Measurements from ENCODE around the gene IGFBP5.

IGFBP5 gene

GRCh38 chr2:216644842-216645635 lies 50.3 kb downstream of the IGFBP5 start:
- Histone ChIP-seq H3K9me3 (ENCODE audit: insufficient read depth, low read length) (no peaks in the 10 kb centered on the region), H3K9ac (ENCODE audit: low read length) (no peak overlapping the region), H3K36me3 (ENCODE audit: low read length) (no peaks in the 10 kb centered on the region), H3K4me3 (ENCODE audit: insufficient read depth, low read length, poor library complexity, severe bottlenecking) (no peak overlapping the region), H3K79me2 (ENCODE audit: insufficient read depth, low read length) (no peaks in the 10 kb centered on the region), H3F3A (ENCODE audit: insufficient read depth) (no peaks in the 10 kb centered on the region), H3K27ac (ENCODE audit: low read depth, low read length) (no peak overlapping the region), H3K4me2 (ENCODE audit: low read depth, low read length, poor library complexity, severe bottlenecking) (no peak overlapping the region), H3K27me3 (ENCODE audit: low read length) (no peaks in the 10 kb centered on the region), H4K20me1 (ENCODE audit: low read depth, low read length) (no peaks in the 10 kb centered on the region), H3K9me2 (replicated peaks; ENCODE audit: insufficient read depth, low read length) (no peaks in the 10 kb centered on the region), H2AFZ (ENCODE audit: low read depth, low read length, severe bottlenecking) (no peak overlapping the region)
- TF ChIP-seq CTCF (IDR thresholded peaks at IDR 0.05; ENCODE audit: insufficient read depth, low read length, poor library complexity, severe bottlenecking) (no peak), EZH2phosphoT487 (conservative IDR thresholded peaks at IDR 0.05; ENCODE audit: low read length) (no peak)

- H3K36me3 ChIP-seq (ENCODE audit: low read length), result no peaks in the 10 kb centered on the region
- H3K4me3 ChIP-seq (ENCODE audit: insufficient read depth, low read length, poor library complexity, severe bottlenecking), result no peak overlapping the region
- no peak overlapping the region for H3K4me2 ChIP-seq (ENCODE audit: low read depth, low read length, poor library complexity, severe bottlenecking)
- no peak overlapping the region for H3K9ac ChIP-seq (ENCODE audit: low read length)
- no peak overlapping the region for H3K27ac ChIP-seq (ENCODE audit: low read depth, low read length)
- H3K27me3 ChIP-seq (ENCODE audit: low read length), result no peaks in the 10 kb centered on the region
- no peak overlapping the region for H2AFZ ChIP-seq (ENCODE audit: low read depth, low read length, severe bottlenecking)
- H4K20me1 ChIP-seq (ENCODE audit: low read depth, low read length), result no peaks in the 10 kb centered on the region
- TF ChIP-seq CTCF (IDR thresholded peaks at IDR 0.05; ENCODE audit: insufficient read depth, low read length, poor library complexity, severe bottlenecking), result no peak
- no peaks in the 10 kb centered on the region for H3F3A ChIP-seq (ENCODE audit: insufficient read depth)
- H3K9me3 ChIP-seq (ENCODE audit: insufficient read depth, low read length), result no peaks in the 10 kb centered on the region
- H3K9me2 ChIP-seq (replicated peaks; ENCODE audit: insufficient read depth, low read length), result no peaks in the 10 kb centered on the region
- no peaks in the 10 kb centered on the region for H3K79me2 ChIP-seq (ENCODE audit: insufficient read depth, low read length)
Measured at GRCh38 chr2:216643986-216644659, 51.2 kb downstream of the IGFBP5 start.

GRCh38 chr2:216637472-216637871 lies 57.9 kb downstream of the IGFBP5 start:
- Histone ChIP-seq H3K27ac (ENCODE audit: low read depth, low read length) (no peak overlapping the region), H4K20me1 (ENCODE audit: low read depth, low read length) (no peaks in the 10 kb centered on the region), H3K4me2 (ENCODE audit: low read depth, low read length, poor library complexity, severe bottlenecking) (no peak overlapping the region), H2AFZ (ENCODE audit: low read depth, low read length, severe bottlenecking) (no peak overlapping the region), H3K27me3 (ENCODE audit: low read length) (no peaks in the 10 kb centered on the region), H3K4me3 (ENCODE audit: insufficient read depth, low read length, poor library complexity, severe bottlenecking) (no peak overlapping the region), H3K9me3 (ENCODE audit: insufficient read depth, low read length) (no peaks in the 10 kb centered on the region), H3F3A (ENCODE audit: insufficient read depth) (no peaks in the 10 kb centered on the region), H3K36me3 (ENCODE audit: low read length) (no peaks in the 10 kb centered on the region), H3K9ac (ENCODE audit: low read length) (no peak overlapping the region), H3K79me2 (ENCODE audit: insufficient read depth, low read length) (no peaks in the 10 kb centered on the region), H3K9me2 (replicated peaks; ENCODE audit: insufficient read depth, low read length) (no peaks in the 10 kb centered on the region)
- no peak for TF ChIP-seq CTCF (IDR thresholded peaks at IDR 0.05; ENCODE audit: insufficient read depth, low read length, poor library complexity, severe bottlenecking)
- no peak for TF ChIP-seq EZH2phosphoT487 (conservative IDR thresholded peaks at IDR 0.05; ENCODE audit: low read length)
